Memory B cell (primary cell): Measurements from ENCODE around the gene GMIP.
"Not testable (repeated sequence)": the region's sequence is repeated elsewhere in the genome, so short reads cannot be mapped to it uniquely, and the experiment has no call there.

ENCODE experiments used
- ATAC-seq: fragments of 150-1000 bp; cut with Tn5 transposase; 2 replicates; pipeline ENCODE4 v1.10.0; 2021; ENCODE audit warnings: low read depth, mild to moderate bottlenecking, moderate library complexity
- DNase-seq, 2 donors: peaks; one replicate each; pipeline ENCODE4 v3.0.0; 2022; ENCODE audit warnings: low spot score in 2 of 2
- H3K27ac Mint-ChIP-seq: one replicate; pipeline ENCODE4 v1.8.0; 2022; ENCODE audit warnings: mild to moderate bottlenecking, moderate library complexity, mixed read lengths
- H3K27me3 Mint-ChIP-seq: one replicate; pipeline ENCODE4 v1.8.0; 2022; ENCODE audit warnings: mixed read lengths
- H3K36me3 Mint-ChIP-seq: one replicate; pipeline ENCODE4 v1.8.0; 2022; ENCODE audit warnings: mild to moderate bottlenecking, mixed read lengths
- H3K4me1 Mint-ChIP-seq: one replicate; pipeline ENCODE4 v1.8.0; 2022; ENCODE audit warnings: mixed read lengths
- H3K4me3 Mint-ChIP-seq: one replicate; pipeline ENCODE4 v1.8.0; 2022; ENCODE audit warnings: mild to moderate bottlenecking, moderate library complexity, mixed read lengths
- H3K9me3 Mint-ChIP-seq: one replicate; pipeline ENCODE4 v1.8.0; 2022; ENCODE audit warnings: mixed read lengths

GMIP gene, protein sequence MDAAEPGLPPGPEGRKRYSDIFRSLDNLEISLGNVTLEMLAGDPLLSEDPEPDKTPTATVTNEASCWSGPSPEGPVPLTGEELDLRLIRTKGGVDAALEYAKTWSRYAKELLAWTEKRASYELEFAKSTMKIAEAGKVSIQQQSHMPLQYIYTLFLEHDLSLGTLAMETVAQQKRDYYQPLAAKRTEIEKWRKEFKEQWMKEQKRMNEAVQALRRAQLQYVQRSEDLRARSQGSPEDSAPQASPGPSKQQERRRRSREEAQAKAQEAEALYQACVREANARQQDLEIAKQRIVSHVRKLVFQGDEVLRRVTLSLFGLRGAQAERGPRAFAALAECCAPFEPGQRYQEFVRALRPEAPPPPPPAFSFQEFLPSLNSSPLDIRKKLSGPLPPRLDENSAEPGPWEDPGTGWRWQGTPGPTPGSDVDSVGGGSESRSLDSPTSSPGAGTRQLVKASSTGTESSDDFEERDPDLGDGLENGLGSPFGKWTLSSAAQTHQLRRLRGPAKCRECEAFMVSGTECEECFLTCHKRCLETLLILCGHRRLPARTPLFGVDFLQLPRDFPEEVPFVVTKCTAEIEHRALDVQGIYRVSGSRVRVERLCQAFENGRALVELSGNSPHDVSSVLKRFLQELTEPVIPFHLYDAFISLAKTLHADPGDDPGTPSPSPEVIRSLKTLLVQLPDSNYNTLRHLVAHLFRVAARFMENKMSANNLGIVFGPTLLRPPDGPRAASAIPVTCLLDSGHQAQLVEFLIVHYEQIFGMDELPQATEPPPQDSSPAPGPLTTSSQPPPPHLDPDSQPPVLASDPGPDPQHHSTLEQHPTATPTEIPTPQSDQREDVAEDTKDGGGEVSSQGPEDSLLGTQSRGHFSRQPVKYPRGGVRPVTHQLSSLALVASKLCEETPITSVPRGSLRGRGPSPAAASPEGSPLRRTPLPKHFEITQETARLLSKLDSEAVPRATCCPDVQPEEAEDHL

DNA sequence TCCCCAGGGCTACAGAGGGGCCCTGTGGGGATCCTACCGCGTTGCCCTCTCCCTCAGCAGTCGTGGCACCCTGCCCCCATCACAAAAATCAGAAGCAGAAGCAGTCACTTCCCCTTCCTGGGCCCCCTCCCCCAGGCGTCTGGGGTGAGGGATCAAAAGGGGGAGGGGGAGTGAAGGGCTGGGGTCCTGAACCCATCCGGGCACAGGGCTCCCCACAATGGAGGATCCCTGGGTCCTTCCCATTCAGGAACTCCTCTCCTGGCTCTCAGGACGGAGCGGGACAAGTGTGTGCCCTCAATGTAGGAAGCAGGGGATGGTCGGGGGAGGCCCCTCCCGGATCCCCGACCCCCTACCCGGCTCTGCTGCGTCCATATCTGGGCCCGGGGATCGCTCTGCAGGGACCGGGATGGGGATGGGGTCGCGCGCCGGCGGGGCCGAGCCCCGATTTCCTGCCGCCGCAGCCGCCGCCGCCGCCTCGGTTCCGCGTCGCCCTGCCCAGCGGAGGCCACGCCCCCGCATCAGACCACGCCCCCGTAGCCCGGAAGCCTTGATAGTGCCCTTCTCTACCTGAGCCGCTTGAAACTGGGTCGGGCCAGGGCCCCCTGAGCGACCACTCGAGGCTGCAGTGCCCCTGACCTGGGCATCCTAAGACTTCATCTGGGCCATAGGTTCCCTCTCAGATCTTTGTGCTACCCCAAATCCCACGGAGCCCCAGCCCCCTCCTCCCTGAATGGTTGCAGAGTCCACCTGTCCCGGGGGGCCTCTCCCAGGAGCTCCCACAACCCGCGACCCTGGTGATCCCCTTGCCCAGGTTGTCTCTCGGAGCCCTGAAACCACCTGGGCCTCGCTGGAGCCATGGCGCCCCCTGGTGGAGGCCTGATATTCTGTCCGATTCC is at the start of gene GMIP:
Gene GMIP, minus strand, starts transcription at position 500 of the 896 bp plus-strand sequence. Its CDS starts 128 bp downstream, at position 372.
- peak; percentile 90 for ATAC-seq
- peak; percentile 89 to 91 for DNase-seq
- peaks cover 20% of the 10 kb centered on the region for H3K36me3 Mint-ChIP-seq
- H3K4me1 Mint-ChIP-seq, result peaks cover 17% of the 10 kb centered on the region
- H3K9me3 Mint-ChIP-seq, result no peaks in the 10 kb centered on the region
- no peaks in the 10 kb centered on the region for H3K27me3 Mint-ChIP-seq
- peak within 1 kb of the TSS; percentile 98 for H3K4me3 Mint-ChIP-seq
- peak within 1 kb of the TSS; percentile 97 for H3K27ac Mint-ChIP-seq

DNA sequence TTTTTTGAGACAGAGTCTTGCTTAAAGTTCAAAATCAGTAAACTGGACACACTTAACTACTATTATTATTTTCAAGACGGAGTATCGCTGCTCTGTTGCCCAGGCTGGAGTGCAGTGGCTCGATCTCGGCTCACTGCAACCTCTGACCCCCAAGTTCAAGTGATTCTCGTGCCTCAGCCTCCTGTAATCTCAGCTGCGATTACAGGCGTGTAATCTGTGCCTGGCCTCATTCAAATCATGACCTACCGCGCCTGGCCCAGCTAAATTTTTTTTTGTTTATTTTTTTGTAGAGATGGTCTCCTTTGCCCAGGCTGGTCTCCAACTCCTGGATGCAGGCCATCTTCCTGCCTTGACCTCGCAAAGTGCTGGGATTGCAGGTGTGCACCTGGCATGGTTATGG is 48.2 kb upstream of the GMIP start:
- no peak overlapping the region for H3K4me3 Mint-ChIP-seq
- H3K27ac Mint-ChIP-seq, result no peak overlapping the region
- no peaks in the 10 kb centered on the region for H3K27me3 Mint-ChIP-seq
- peaks cover 4% of the 10 kb centered on the region for H3K36me3 Mint-ChIP-seq
- no peaks in the 10 kb centered on the region for H3K9me3 Mint-ChIP-seq
- no peak for DNase-seq
- no peaks in the 10 kb centered on the region for H3K4me1 Mint-ChIP-seq
- no peak for ATAC-seq

DNA sequence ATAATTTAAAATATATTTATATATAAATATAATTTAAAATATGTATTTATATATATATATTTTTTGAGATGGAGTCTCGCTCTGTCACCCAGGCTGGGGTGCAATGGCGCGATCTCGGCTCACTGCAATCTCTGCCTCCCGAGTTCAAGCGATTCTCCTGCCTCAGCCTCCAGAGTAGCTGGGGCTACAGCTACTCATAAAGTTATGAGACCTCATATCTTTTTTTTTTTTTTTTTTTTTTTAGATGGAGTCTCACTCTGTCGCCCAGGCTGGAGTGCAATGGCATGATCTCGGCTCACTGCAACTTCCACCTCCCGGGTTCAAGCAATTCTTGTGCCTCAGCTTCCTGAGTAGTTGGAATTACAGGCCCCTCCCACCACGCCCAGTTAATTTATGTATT is 45.6 kb upstream of the GMIP start:
- not testable (repeated sequence) for DNase-seq, ATAC-seq, H3K27ac Mint-ChIP-seq, H3K4me1 Mint-ChIP-seq, H3K4me3 Mint-ChIP-seq, H3K9me3 Mint-ChIP-seq, H3K27me3 Mint-ChIP-seq
- peaks cover 11% of the 10 kb centered on the region for H3K36me3 Mint-ChIP-seq

DNA sequence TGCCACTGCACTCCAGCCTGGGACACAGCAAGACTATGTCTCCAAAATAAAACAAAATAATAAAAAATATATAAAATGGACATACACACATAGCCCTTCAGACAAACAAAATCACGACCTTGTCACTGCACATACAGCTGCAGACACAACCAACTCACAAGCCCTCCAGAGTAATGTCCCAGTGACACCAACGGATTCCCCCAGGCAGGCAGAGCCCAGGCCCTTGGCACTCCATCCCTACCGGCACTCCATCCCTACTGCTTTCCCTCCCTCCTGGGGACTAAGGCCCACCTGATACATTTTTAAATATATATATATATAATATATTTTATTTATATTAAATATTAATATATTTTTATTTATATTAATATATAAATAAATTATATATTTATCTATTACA is 43.6 kb upstream of the GMIP start:
- H3K27me3 Mint-ChIP-seq, result no peaks in the 10 kb centered on the region
- DNase-seq (no peak), ATAC-seq (no peak)
- peaks cover 8% of the 10 kb centered on the region for H3K9me3 Mint-ChIP-seq
- H3K4me1 Mint-ChIP-seq, result no peaks in the 10 kb centered on the region
- H3K4me3 Mint-ChIP-seq, result no peak overlapping the region
- peaks cover 24% of the 10 kb centered on the region for H3K36me3 Mint-ChIP-seq
- no peak overlapping the region for H3K27ac Mint-ChIP-seq

DNA sequence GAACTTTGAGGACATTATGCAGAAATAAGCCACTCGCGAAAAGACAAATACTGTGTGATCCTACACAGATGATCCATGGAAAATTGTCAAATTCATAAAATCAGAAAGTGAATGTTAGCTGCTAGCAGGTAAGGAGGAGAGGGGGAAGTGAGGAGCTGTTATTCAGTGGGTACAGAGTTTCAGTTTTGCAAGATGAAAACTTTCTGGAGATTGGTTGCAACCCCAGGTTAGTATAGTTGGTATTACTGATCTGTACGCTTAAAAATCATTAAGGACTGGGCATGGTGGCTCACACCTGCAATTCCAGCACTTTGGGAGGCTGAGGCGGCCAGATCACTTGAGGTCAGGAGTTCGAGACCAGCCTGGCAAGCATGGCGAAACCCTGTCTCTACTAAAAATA is 43.1 kb upstream of the GMIP start:
- ATAC-seq, result no peak
- peaks cover 8% of the 10 kb centered on the region for H3K9me3 Mint-ChIP-seq
- no peaks in the 10 kb centered on the region for H3K27me3 Mint-ChIP-seq
- no peak for DNase-seq
- H3K4me1 Mint-ChIP-seq, result no peaks in the 10 kb centered on the region
- no peak overlapping the region for H3K4me3 Mint-ChIP-seq
- peaks cover 24% of the 10 kb centered on the region for H3K36me3 Mint-ChIP-seq
- H3K27ac Mint-ChIP-seq, result no peak overlapping the region

DNA sequence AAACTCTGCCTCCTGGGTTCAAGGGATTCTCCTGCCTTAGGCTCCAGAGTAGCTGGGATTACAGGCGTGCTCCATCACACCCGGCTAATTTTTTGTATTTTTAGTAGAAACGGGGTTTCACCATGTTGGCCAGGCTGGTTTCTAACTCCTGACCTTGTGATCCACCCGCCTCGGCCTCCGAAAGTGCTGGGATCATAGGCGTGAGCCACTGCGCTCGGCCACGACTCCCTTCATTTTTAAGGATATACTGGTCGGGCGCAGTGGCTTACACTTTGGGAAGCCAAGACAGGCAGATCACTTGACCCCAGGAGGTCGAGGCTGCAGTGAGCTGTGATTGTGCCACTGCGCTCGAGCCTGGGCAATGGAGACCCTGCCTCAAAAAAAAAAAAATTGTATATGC is 42.7 kb upstream of the GMIP start:
- H3K4me3 Mint-ChIP-seq, DNase-seq: not testable (repeated sequence)
- peaks cover 28% of the 10 kb centered on the region for H3K36me3 Mint-ChIP-seq

DNA sequence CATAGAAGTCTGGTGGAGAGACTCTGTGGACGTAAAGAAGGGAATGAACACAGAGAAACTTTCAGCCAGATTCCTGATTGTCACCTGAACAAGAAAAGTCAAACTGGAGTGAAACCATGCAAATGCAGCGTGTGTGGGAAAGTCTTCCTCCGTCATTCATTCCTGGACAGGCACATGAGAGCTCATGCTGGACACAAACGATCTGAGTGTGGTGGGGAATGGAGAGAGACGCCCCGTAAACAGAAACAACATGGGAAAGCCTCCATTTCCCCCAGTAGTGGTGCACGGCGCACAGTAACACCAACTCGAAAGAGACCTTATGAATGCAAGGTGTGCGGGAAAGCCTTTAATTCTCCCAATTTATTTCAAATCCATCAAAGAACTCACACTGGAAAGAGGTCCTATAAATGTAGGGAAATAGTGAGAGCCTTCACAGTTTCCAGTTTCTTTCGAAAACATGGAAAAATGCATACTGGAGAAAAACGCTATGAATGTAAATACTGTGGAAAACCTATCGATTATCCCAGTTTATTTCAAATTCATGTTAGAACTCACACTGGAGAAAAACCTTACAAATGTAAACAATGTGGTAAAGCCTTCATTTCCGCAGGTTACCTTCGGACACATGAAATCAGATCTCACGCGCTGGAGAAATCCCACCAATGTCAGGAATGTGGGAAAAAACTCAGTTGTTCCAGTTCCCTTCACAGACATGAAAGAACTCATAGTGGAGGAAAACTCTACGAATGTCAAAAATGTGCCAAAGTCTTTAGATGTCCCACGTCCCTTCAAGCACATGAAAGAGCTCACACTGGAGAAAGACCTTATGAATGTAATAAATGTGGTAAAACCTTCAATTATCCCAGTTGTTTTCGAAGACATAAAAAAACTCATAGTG is 36.0 kb upstream of the GMIP start:
- no peaks in the 10 kb centered on the region for H3K27me3 Mint-ChIP-seq
- peaks cover 63% of the 10 kb centered on the region for H3K36me3 Mint-ChIP-seq
- ATAC-seq (no peak), DNase-seq (no peak)
- H3K4me1 Mint-ChIP-seq, result peaks cover 7% of the 10 kb centered on the region
- no peak overlapping the region for H3K27ac Mint-ChIP-seq
- peaks cover 6% of the 10 kb centered on the region for H3K9me3 Mint-ChIP-seq
- H3K4me3 Mint-ChIP-seq, result no peak overlapping the region

More for the DNA sequence above, 42.7 kb upstream of the GMIP start:
- not testable (repeated sequence) for H3K27ac Mint-ChIP-seq, ATAC-seq, H3K4me1 Mint-ChIP-seq, H3K27me3 Mint-ChIP-seq, H3K9me3 Mint-ChIP-seq

DNA sequence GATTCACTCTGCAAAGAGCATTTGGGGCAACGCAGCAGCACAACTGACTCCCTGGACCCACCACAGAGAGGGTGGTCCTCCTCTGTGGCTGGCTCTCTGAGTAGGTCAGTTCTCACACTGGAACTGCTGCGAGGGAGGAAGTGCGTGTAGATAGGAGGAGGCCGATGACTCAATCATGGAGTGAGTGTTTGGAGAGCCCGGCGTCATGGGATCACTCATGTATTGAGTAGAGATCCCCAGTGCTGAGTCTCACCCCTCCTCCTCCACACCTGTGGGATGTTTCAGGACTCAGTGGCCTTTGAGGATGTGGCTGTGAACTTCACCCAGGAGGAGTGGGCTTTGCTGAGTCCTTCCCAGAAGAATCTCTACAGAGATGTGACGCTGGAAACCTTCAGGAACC is 34.1 kb upstream of the GMIP start:
- no peak overlapping the region for H3K27ac Mint-ChIP-seq

DNA sequence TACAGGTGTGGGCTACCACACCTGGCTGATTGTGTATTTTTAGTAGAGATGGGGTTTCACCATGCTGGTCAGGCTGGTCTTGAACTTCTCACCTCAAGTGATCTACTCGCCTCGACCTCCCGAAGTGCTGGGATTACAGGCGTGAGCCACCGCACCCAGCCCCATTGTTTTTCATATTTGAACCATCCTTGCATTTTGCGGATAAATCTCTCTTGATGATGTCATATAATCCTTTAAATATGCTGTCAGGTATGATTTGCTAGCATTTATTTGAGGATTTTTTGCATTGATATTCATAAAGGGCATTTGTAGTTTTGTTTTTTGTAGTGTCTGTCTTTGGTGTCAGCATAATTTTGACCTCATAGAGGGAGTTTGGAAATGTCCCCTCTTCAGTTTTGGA is 30.9 kb upstream of the GMIP start:
- no peaks in the 10 kb centered on the region for H3K27me3 Mint-ChIP-seq
- ATAC-seq, result no peak
- H3K4me3 Mint-ChIP-seq, result no peak overlapping the region
- H3K36me3 Mint-ChIP-seq, result peaks cover 42% of the 10 kb centered on the region
- DNase-seq, result no peak
- no peak overlapping the region for H3K27ac Mint-ChIP-seq
- no peaks in the 10 kb centered on the region for H3K9me3 Mint-ChIP-seq
- H3K4me1 Mint-ChIP-seq, result peaks cover 14% of the 10 kb centered on the region

More for the DNA sequence above, 34.1 kb upstream of the GMIP start:
- Mint-ChIP-seq H3K27me3 (no peaks in the 10 kb centered on the region), H3K36me3 (peaks cover 54% of the 10 kb centered on the region), H3K9me3 (peaks cover 2% of the 10 kb centered on the region), H3K4me3 (no peak overlapping the region), H3K4me1 (peaks cover 9% of the 10 kb centered on the region)
- ATAC-seq (no peak), DNase-seq (no peak)

DNA sequence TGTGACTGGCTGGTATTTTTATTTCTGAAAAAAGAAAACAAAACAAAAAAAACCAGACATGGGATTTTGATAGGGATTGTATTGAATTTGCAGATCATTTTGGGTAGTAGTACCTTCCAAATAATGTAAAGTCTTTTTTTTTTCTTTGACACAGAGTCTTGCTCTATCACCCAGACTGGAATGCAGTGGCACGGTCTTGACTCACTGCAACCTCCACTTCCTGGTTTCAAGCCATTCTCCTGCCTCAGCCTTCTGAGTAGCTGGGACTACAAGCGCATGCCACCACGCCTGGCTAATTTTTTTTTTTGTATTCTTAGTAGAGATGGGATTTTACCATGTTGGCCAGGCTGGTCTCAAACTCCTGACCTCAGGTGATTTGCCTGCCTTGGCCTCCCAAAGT is 29.4 kb upstream of the GMIP start:
- Mint-ChIP-seq H3K9me3 (no peaks in the 10 kb centered on the region), H3K36me3 (peaks cover 28% of the 10 kb centered on the region), H3K4me3 (no peak overlapping the region), H3K27ac (no peak overlapping the region), H3K27me3 (no peaks in the 10 kb centered on the region), H3K4me1 (peaks cover 13% of the 10 kb centered on the region)
- DNase-seq, result no peak
- no peak for ATAC-seq

DNA sequence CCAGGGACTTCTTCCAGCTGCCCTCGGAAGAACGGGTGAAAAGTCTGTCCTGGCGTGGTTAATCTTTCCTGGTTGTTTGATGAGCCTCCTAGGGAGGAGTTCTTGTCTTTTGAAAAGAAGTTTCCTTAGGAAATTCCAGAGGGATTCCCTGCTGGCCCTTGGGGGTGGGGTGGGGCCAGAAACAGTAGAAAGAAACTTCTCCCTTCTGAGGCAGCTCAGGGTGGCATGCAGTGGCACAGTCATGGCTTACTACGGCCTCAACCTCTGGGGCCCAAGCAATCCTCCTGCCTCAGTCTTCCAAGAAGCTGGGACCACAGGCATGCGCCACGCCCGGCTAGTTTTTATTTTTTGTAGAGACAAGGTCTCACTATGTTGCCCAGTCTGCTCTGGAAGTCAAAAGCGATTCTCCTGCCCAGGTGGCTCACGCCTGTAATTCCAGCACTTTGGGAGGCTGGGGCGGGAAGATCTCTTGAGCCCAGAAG is 26.7 kb upstream of the GMIP start:
- Mint-ChIP-seq H3K4me1 (peaks cover 11% of the 10 kb centered on the region), H3K4me3 (peak overlapping the region; percentile 87), H3K9me3 (no peaks in the 10 kb centered on the region)

DNA sequence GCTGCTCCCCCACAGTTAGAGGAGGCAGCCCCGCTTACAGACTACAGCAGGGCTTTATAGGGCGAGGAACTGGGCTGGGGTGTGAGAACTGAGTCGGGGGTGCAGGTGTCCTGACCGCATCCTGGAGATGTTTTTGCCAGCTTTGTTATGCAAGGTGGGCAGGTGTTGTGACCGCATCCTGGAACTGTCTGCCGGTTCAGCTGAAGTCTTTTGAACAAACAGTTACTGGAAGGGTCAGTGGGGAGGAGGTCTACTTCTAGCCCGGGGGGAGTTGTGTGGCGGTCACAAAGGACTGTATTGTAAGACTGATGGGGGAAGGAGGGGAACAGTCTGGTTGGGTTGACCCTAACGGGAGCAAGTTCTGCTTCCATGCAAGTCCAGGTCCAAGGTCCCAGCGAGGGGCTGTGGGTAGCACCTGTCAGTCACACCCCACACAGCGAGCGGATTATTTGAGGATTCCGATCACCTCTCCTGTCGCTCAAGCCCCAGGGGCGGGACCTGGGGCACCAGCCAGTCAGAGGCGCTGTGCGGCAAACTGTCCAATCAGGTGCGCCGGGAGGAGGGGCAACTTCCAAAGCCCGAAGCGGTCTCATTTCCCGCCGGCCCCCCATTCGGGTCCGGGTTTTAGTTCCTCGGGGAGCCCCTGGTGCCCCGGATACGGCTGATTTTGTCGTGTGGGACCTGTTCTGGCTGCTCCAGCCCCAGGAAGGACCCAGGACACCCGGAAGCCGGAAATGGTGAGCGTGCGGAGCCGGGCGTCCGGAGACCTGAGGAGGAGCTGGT is 25.0 kb upstream of the GMIP start, which contains the start of gene ZNF101:
Gene ZNF101, plus strand, starts transcription at position 610 of the 783 bp plus-strand sequence. Its CDS starts 125 bp downstream, at position 735.
- H3K27me3 Mint-ChIP-seq, result no peaks in the 10 kb centered on the region
- H3K27ac Mint-ChIP-seq, result peak within 1 kb of the TSS; percentile 92
- peaks cover 8% of the 10 kb centered on the region for H3K4me1 Mint-ChIP-seq
- H3K9me3 Mint-ChIP-seq, result no peaks in the 10 kb centered on the region
- ATAC-seq (peak; percentile 66), DNase-seq (peak; percentile 84 to 88)
- H3K36me3 Mint-ChIP-seq, result peaks cover 4% of the 10 kb centered on the region
- H3K4me3 Mint-ChIP-seq, result peak within 1 kb of the TSS; percentile 87

More for the DNA sequence above, 26.7 kb upstream of the GMIP start:
- peaks cover 11% of the 10 kb centered on the region for H3K36me3 Mint-ChIP-seq
- no peak for DNase-seq
- no peaks in the 10 kb centered on the region for H3K27me3 Mint-ChIP-seq
- no peak for ATAC-seq
- peak overlapping the region; percentile 92 for H3K27ac Mint-ChIP-seq
